Small intestine (tissue), 7 donors: ENCODE results near the gene ANKFY1. TPM values are rescaled to one million over a fixed set of nuclear protein-coding genes. Genes with fewer than 3 reads are reported as not detected.

ENCODE experiments used
- DNase-seq, 2 donors: peaks; one replicate each; pipeline versions ENCODE4 v3.0.0 to v3.0.0-alpha.2; 2013
- FAIRE-seq: peaks from 2 replicates; lab custom pipeline; 2012; peaks lifted over from hg19 to GRCh38; lab: Jason Lieb, UNC
- H3K27ac ChIP-seq, 3 donors: one replicate each; pipeline ENCODE4 v1.5.1; 2013; ENCODE audit warnings: low read length in 2 of 3, mild to moderate bottlenecking in 2 of 3, control low read depth in 1 of 3, inconsistent platforms in 1 of 3, low read depth in 1 of 3, moderate library complexity in 1 of 3
- H3K27me3 ChIP-seq, 3 donors: one replicate each; pipeline ENCODE4 v1.6.1; 2013; ENCODE audit warnings: low read length in 3 of 3, inconsistent platforms in 1 of 3; ENCODE audit not compliant: control insufficient read depth in 3 of 3, insufficient read depth in 3 of 3
- H3K36me3 ChIP-seq, 3 donors: one replicate each; pipeline ENCODE4 v1.6.1; 2013; ENCODE audit warnings: low read length in 3 of 3, inconsistent platforms in 1 of 3, low read depth in 1 of 3, mild to moderate bottlenecking in 1 of 3, moderate library complexity in 1 of 3; ENCODE audit not compliant: control insufficient read depth in 3 of 3, insufficient read depth in 2 of 3
- H3K4me1 ChIP-seq, 3 donors: one replicate each; pipeline ENCODE4 v1.6.1; 2013; ENCODE audit warnings: low read length in 2 of 3, inconsistent platforms in 1 of 3, low read depth in 1 of 3, mild to moderate bottlenecking in 1 of 3, moderate library complexity in 1 of 3; ENCODE audit not compliant: control insufficient read depth in 3 of 3, insufficient read depth in 2 of 3
- H3K4me3 ChIP-seq, 3 donors: one replicate each; pipeline ENCODE4 v1.5.1; 2013; ENCODE audit warnings: low read length in 3 of 3, control low read depth in 1 of 3, inconsistent platforms in 1 of 3, low read depth in 1 of 3, mild to moderate bottlenecking in 1 of 3, moderate library complexity in 1 of 3
- H3K9me3 ChIP-seq, 2 donors: one replicate each; pipeline ENCODE4 v1.6.1; 2013; ENCODE audit warnings: low read depth in 1 of 2, low read length in 1 of 2; ENCODE audit not compliant: control insufficient read depth in 2 of 2, insufficient read depth in 1 of 2
- WGBS, 3 donors: extraction: QIAGEN DNeasy Blood & Tissue Kit; methylation state at CpG; one replicate each; pipeline ENCODE4 v1.1.7; 2013; 5-methylcytosine and 5-hydroxymethylcytosine counted together
- polyA plus RNA-seq, 4 donors: library from polyadenylated mRNA; stranded (reverse) in 3 of 4; unstranded in 1 of 4; fragments of 200-250 nt in 3 of 4; fragments of 120-200 nt in 1 of 4; gene quantifications; one replicate each; pipeline versions ENCODE4 v1.2.1 to v1.2.3, GENCODE V29; 2013
- donor health status: healthy with polysubstance abuse.
- donor health status: control.
- donor health status: control.
- donor health status: Bipolar disorder and iron deficiency.
- donor health status: healthy.

ANKFY1 gene
- polyA plus RNA-seq, 4 donors = 5.7 to 32.8 (median 11.7) TPM

GRCh38 chr17:4148611-4149308, 115.0 kb downstream of the ANKFY1 start:
- WGBS, 3 donors = 73 to 91% (median 90%) methylated on average over 11 of the region's 11 CpGs
- Histone ChIP-seq H3K4me1 (peaks cover 0 to 17% (median 0%) of the 10 kb centered on the region in 3 donors), H3K4me3 (no peak overlapping the region), H3K27me3 (no peaks in the 10 kb centered on the region), H3K27ac (no peak overlapping the region), H3K36me3 (peaks cover 0 to 37% (median under 1%) of the 10 kb centered on the region in 3 donors), H3K9me3 (no peaks in the 10 kb centered on the region)
- FAIRE-seq (no peak), DNase-seq (peak in 1 of 2 donors; percentile 75)

DNA sequence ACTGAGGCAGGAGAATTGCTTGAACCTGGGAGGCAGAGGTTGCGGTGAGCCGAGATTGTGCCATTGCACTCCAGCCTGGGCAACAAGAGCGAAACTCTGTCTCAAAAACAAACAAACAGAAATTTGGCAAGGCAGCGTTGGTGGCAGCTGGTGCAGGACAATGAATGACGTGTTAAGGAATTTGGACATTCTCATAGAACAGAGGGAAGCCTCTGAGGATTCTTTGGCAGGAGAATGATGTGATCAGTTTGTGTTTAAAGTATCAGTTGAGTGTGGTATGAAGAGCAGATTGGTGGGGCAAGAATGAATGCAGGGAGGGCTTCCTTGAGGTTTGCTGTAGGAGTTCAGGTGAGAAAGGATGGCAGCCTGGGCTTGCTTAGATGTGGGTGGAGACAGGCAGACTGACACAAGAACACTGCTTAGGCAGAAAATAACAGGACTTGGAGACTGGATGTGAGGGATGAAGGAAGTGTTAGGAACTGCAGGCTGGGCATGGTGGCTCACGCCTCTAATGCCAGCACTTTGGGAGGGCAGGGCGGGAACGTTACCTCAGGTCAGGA, 115.9 kb downstream of the ANKFY1 start:
- peaks cover 0 to 28% (median 0%) of the 10 kb centered on the region in 3 donors for H3K36me3 ChIP-seq

GRCh38 chr17:4146641-4147040, 117.1 kb downstream of the ANKFY1 start:
- 64 to 86% (median 67%) methylated on average over 5 of the region's 5 CpGs for WGBS, 3 donors
- DNase-seq (no peak), FAIRE-seq (no peak)
- H3K27ac ChIP-seq = no peak overlapping the region
- H3K4me1 ChIP-seq = peaks cover 0 to 17% (median 0%) of the 10 kb centered on the region in 3 donors
- H3K9me3 ChIP-seq = no peaks in the 10 kb centered on the region
- H3K4me3 ChIP-seq = no peak overlapping the region
- H3K36me3 ChIP-seq = peaks cover 0 to 19% (median 0%) of the 10 kb centered on the region in 3 donors
- no peaks in the 10 kb centered on the region for H3K27me3 ChIP-seq

More for the DNA sequence above, 115.9 kb downstream of the ANKFY1 start:
- DNase-seq = no peak
- Histone ChIP-seq H3K27me3 (no peaks in the 10 kb centered on the region), H3K4me3 (no peak overlapping the region), H3K27ac (no peak overlapping the region), H3K9me3 (no peaks in the 10 kb centered on the region), H3K4me1 (peaks cover 0 to 17% (median 0%) of the 10 kb centered on the region in 3 donors)
- no peak for FAIRE-seq
- WGBS, 3 donors = 54 to 77% (median 77%) methylated on average over 8 of the region's 8 CpGs

DNA sequence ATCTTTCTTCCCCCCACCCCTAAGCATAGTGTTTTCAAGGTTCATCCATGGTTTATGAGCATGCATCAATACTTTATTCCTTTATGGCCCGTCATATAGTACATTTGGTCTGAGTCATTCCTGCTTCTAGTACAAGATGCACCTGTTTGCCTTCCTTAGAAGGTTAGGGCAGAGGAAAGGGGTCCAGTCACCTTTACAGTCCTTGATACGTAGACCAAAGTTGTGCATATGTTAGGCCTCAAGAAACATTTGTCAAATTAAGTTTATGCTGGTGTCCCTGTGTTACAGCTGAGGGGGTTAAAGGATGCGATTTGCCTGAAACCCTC, 119.4 kb downstream of the ANKFY1 start:
- WGBS, 3 donors = 15 to 53% (median 40%) methylated on average over 3 of the region's 3 CpGs
- peak overlapping the region in 2 of 3 donors; percentile 79 to 100 for H3K4me3 ChIP-seq
- peak overlapping the region; percentile 93 to 99 (median 98) for H3K27ac ChIP-seq
- FAIRE-seq = no peak
- DNase-seq = peak in 1 of 2 donors; percentile 91
- peaks cover 0 to 38% (median 3%) of the 10 kb centered on the region in 3 donors for H3K4me1 ChIP-seq
- H3K36me3 ChIP-seq = peaks cover 0 to 9% (median 0%) of the 10 kb centered on the region in 3 donors
- no peaks in the 10 kb centered on the region for H3K9me3 ChIP-seq
- H3K27me3 ChIP-seq = no peaks in the 10 kb centered on the region

DNA sequence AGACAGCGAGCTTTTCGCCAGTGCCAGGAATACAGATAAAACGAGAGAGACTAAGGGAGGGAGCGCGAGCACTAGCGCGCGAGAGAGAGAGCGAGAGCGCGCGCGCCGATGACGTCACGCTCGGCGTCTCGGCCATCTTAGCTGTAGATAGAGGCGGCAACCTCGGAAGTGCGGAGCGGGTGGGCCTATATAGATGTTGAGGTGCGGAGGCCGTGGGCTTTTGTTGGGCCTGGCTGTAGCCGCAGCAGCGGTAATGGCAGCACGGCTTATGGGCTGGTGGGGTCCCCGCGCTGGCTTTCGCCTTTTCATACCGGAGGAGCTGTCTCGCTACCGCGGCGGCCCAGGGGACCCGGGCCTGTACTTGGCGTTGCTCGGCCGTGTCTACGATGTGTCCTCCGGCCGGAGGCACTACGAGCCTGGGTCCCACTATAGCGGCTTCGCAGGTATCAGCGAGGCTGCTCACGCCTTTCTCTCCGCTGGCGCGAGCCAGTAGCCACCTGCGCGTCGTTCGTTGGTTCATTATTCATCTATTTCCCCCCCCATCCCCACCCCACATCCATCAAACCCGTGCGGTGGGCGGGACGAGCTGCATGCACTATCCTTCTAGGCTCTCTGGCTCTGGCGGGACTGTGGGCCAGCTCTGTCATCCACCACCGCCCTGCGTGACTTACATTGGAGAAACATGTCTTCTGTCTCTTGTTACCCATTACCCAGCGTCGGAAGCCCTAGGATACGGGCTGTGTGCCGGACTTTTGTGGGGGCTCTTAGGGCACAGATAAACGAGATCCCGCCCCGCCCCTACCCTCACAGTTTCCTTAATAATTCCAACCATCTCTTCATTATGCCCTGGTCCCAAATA, 120.0 kb downstream of the ANKFY1 start:
- Histone ChIP-seq H3K36me3 (peaks cover 0 to 9% (median 0%) of the 10 kb centered on the region in 3 donors), H3K27me3 (no peaks in the 10 kb centered on the region), H3K9me3 (no peaks in the 10 kb centered on the region), H3K4me3 (peak overlapping the region; percentile 58 to 100 (median 79)), H3K4me1 (peaks cover 0 to 40% (median 3%) of the 10 kb centered on the region in 3 donors), H3K27ac (peak overlapping the region; percentile 93 to 99 (median 98))
- 0 to 1% (median 0%) methylated on average over 68 to 69 of the region's 69 CpGs for WGBS, 3 donors
- FAIRE-seq (no peak), DNase-seq (peak; percentile 92 to 97)

DNA sequence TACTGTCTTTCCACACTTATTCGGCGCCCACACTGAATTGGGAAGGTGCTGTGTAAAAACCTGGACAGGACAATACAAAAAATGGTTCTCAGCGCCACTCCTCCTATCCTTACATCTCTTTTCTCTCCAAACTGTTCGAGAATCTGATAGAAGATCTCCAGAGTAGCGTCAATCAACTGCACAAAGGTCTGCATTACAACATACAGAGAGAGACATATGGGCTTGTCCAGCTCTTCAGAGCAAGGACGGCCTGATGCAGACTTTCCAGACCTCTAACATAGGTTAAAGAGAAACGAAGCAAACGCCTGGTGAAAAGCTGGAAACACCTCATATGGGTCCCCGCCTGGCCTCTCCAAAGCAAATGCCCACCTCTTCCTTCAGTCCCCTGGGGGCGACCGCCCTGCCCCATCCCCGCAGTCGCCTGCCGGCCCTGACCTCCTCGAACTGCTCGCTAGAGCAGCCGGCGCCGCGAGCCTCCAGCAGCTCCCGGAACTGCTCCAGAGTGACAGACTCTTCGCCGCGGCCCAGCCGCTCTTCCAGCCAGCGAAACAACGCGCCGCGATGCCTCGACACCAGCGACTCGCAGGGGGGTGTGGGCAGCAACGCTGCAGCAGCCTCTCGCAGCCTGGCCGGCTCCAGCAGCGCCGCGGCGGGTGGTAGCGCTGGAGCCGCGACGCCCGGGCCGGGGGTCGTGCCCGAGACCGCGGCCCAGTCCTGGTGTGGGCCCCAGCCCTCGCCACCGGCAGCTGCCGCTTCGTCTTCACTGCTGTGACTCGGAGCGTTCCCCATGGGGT, 121.5 kb downstream of the ANKFY1 start:
- Histone ChIP-seq H3K27ac (peak overlapping the region; percentile 88 to 99 (median 93)), H3K36me3 (peaks cover 0 to 15% (median 0%) of the 10 kb centered on the region in 3 donors), H3K4me1 (peaks cover 0 to 53% (median 5%) of the 10 kb centered on the region in 3 donors), H3K4me3 (peak overlapping the region; percentile 79 to 100 (median 99)), H3K9me3 (no peaks in the 10 kb centered on the region), H3K27me3 (no peaks in the 10 kb centered on the region)
- FAIRE-seq (no peak), DNase-seq (peak; percentile 34 to 64)
- WGBS, 3 donors = 0 to 2% (median 1%) methylated on average over 39 to 56 of the region's 56 CpGs

DNA sequence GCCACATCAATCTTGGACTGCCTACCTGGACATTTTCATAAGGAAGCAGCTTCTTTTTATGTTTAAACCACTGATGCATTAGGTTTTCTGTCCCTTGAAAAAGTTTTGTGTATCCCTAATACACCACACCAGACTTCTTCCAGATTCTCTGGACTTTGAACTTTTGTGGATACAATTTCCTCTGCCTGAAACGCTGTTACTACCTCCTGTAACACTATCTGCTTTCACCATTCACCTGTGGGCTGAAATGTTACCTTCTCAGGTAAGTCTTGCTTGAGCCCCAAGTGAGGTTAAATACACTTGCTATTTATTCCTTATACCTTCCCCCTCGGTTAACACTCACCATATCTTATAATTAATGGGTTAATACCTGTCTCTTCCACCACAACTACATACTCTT, 123.7 kb downstream of the ANKFY1 start:
- peak overlapping the region in 2 of 3 donors; percentile 79 to 100 for H3K4me3 ChIP-seq

More for the DNA sequence above, 123.7 kb downstream of the ANKFY1 start:
- FAIRE-seq = no peak
- Histone ChIP-seq H3K36me3 (peaks cover 0 to 19% (median 2%) of the 10 kb centered on the region in 3 donors), H3K9me3 (no peaks in the 10 kb centered on the region), H3K27me3 (no peaks in the 10 kb centered on the region), H3K27ac (peak overlapping the region; percentile 42 to 99 (median 67)), H3K4me1 (peaks cover 7 to 68% (median 14%) of the 10 kb centered on the region in 3 donors)
- peak; percentile 78 to 84 for DNase-seq
- WGBS, 3 donors = 10 to 59% (median 33%) methylated on average over 2 of the region's 2 CpGs
